ENCODE measurements around the gene CASP3. TPM values are rescaled to one million over a fixed set of nuclear protein-coding genes. Genes with fewer than 3 reads are reported as not detected.

Gene CASP3
- total RNA-seq, 1 donor from 2014 or later, result 31.5 TPM

DNA sequence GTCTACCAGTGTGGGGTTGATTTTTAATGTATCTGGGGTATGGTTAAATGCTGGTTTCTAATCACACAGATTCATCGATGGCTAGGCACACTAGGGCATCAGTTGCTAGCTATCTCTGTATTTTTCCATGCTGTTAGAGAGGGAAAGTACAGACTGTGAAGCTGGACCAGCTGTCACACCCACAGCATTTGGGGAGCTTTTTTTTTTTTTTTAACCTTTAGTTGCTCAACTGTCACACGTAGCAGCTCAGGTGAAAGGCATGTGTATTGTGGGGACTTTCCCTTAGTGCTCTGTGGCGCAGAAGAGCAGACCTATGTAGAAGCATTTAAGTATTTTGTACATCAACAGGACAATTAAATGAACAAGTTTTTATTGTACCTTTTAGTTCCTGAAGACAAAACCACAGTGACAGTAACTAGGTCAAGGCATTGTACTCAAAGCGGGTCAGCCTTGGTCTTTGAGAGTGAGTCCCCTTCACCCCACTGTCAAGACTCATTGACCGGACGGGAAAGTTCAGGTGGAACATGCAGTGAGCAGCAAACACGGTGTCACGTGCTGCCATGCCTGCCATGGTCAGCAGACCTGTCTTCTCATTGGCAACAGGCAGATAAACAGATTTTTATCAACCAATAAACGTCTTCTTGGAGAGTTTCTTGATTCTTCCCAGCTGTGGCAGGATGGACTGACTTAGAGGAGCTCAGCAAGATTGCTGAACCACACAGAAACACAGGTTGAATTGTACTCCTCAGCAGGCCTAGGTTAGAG is 65.3 kb downstream of the CASP3 start:
- TF ChIP-seq, protein P1, sequence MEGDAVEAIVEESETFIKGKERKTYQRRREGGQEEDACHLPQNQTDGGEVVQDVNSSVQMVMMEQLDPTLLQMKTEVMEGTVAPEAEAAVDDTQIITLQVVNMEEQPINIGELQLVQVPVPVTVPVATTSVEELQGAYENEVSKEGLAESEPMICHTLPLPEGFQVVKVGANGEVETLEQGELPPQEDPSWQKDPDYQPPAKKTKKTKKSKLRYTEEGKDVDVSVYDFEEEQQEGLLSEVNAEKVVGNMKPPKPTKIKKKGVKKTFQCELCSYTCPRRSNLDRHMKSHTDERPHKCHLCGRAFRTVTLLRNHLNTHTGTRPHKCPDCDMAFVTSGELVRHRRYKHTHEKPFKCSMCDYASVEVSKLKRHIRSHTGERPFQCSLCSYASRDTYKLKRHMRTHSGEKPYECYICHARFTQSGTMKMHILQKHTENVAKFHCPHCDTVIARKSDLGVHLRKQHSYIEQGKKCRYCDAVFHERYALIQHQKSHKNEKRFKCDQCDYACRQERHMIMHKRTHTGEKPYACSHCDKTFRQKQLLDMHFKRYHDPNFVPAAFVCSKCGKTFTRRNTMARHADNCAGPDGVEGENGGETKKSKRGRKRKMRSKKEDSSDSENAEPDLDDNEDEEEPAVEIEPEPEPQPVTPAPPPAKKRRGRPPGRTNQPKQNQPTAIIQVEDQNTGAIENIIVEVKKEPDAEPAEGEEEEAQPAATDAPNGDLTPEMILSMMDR (IDR thresholded peaks at IDR 0.05), result no peak
- no peaks in the 10 kb centered on the region for H3K4me1 Mint-ChIP-seq (ENCODE audit: low read depth)
- H3K27ac Mint-ChIP-seq (ENCODE audit: unreplicated experiment), result no peak overlapping the region

More for the DNA sequence above, 65.3 kb downstream of the CASP3 start:
- Mint-ChIP-seq H3K36me3 (ENCODE audit: low read depth) (peaks cover 2% of the 10 kb centered on the region), H3K27me3 (ENCODE audit: low read depth) (no peaks in the 10 kb centered on the region), H3K9me3 (ENCODE audit: low read depth) (peaks cover 7% of the 10 kb centered on the region), H3K4me3 (ENCODE audit: unreplicated experiment) (no peak overlapping the region)
- DNase-seq (ENCODE audit: low spot score), result no peak

Other genes with a start within 250 kb of the CASP3 start
- 11.7 to 13.2 TPM (median 12.2 TPM) in 3 replicates for gene IRF2, start 174.9 kb downstream of the CASP3 start, total RNA-seq
- 11.3 to 14.5 TPM (median 12.7 TPM) in 3 replicates for gene PRIMPOL, start 291 bp upstream of the CASP3 start, total RNA-seq
- 5.7 to 12.9 TPM (median 6.3 TPM) in 3 replicates for gene CENPU, start 84.6 kb upstream of the CASP3 start, total RNA-seq
- 40.9 to 58.1 TPM (median 41.2 TPM) in 3 replicates for gene ACSL1, start 176.5 kb upstream of the CASP3 start, total RNA-seq